ENCODE data around the gene BHLHA15.

BHLHA15 gene

DNA sequence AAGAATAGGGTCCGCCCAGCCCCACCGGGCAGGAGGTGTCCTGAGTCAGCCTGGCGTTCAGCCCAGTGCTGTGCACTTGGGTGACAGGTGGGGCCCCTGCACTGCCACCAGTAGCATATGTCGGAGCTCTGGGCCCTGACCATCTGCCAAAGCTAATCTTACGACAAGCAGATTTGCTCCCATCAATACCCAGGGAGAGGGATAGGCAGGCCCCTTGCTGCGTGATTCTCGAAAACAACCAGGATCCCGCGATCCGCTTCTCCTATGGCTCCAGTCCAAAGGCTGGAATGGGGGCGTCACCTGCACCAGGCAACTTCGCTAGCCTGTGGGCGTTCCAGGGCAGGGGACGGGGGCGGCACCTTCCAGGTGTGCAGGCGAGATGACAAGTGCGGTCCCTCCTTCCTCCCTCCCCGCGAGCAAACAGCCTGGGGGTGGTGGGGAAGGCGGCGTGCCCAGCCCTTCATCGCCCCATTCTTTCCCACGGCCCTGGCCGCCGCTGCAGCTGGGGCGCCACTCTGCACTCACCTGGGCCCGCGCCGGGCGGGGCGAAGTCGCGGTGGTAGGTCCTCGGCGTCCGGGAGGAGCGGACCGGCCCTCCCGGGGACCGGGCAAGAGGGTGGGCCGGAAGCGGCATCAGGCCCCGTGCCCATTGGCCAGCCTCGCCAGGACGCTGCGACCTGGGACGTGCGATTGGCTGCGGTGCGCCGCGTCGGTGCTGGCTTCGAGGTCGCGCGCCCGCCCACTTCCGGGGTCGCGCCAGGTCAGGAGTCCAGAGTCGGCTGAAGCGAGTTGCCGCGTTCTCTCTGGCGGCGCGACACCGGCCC, 40.6 kb downstream of the BHLHA15 start, which contains the start of gene TECPR1:
TSS of gene TECPR1 (minus strand) at position 632 of the 824 bp plus-strand sequence. CDS start 6,086 bp downstream, outside the sequence.
- CTCF ChIA-PET = no interaction called here

DNA sequence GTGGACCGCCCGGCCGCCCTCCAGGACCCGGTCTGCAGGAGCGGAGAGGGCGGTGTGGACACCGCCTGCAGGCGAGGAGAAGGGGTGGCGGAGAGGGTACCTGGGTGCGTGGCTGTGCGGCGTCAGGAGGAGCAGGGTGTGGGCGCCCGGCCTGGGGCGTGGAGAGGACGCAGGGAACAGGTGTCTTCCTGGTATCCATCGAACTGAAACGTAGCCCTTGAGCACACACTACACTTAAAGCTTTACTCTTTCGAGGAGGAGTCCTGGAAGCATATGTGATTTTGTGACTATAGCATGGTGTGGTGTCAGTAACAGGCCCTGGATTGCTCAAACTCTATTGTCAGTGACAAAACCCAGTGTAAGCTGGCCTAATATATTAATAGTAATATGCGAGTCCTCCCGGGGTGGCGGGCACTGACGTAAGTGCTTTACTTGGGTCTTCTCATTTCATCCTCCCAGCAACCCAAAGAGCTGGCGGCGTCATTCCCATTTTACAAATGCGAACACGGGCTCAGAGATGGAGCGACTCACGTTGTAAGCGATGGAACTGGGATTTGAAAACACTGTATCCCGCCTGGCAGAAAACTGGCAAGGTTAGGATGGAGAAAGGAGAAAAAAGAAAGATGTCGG, 41.3 kb downstream of the BHLHA15 start:
- TF ChIP-seq, protein P1, sequence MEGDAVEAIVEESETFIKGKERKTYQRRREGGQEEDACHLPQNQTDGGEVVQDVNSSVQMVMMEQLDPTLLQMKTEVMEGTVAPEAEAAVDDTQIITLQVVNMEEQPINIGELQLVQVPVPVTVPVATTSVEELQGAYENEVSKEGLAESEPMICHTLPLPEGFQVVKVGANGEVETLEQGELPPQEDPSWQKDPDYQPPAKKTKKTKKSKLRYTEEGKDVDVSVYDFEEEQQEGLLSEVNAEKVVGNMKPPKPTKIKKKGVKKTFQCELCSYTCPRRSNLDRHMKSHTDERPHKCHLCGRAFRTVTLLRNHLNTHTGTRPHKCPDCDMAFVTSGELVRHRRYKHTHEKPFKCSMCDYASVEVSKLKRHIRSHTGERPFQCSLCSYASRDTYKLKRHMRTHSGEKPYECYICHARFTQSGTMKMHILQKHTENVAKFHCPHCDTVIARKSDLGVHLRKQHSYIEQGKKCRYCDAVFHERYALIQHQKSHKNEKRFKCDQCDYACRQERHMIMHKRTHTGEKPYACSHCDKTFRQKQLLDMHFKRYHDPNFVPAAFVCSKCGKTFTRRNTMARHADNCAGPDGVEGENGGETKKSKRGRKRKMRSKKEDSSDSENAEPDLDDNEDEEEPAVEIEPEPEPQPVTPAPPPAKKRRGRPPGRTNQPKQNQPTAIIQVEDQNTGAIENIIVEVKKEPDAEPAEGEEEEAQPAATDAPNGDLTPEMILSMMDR (conservative IDR thresholded peaks at IDR 0.05; ENCODE audit: low read depth) = no peak
- H3K27ac ChIP-seq = peak overlapping the region; percentile 70
- ChIA-PET POLR2A (ENCODE audit: low non-redundant PET) (no interaction called here), CTCF (no interaction called here)
- no peak for DNase-seq (ENCODE audit: low spot score)

More for the DNA sequence above, 40.6 kb downstream of the BHLHA15 start, which contains the start of gene TECPR1:
- H3K27ac ChIP-seq = peak within 1 kb of the TSS; percentile 70
- TF ChIP-seq, protein P1 (conservative IDR thresholded peaks at IDR 0.05; ENCODE audit: low read depth) = no peak
- DNase-seq (ENCODE audit: low spot score) = peak; percentile 98
- POLR2A ChIA-PET (ENCODE audit: low non-redundant PET) = no interaction called here

DNA sequence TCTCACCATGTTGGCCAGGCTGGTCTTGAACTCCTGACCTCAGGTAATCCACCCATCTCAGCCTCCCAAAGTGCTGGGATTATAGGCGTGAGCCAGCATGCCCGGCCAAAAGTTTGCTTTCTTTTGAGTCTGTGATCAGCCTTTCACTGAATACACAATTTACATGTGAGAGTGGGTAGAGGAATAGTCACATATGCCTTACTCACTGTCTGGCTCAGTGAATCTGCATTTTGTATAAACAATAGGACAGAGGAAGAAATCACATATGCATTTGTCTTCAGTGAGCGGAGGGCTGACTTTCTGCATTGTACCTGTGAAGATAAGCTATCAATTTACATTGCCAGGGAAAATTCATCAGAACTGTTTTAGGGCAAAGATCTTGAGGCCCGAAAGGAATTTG, 43.3 kb downstream of the BHLHA15 start:
- no peak for DNase-seq (ENCODE audit: low spot score)
- TF ChIP-seq, protein P1 (conservative IDR thresholded peaks at IDR 0.05; ENCODE audit: low read depth) = no peak
- POLR2A ChIA-PET (ENCODE audit: low non-redundant PET) = no interaction called here
- H3K27ac ChIP-seq = no peak overlapping the region
- CTCF ChIA-PET = interaction anchor here (0.6 kb wide), 1 partner anchor 40 kb away, joined by 4 read pairs; no protein-coding TSS in a partner anchor

DNA sequence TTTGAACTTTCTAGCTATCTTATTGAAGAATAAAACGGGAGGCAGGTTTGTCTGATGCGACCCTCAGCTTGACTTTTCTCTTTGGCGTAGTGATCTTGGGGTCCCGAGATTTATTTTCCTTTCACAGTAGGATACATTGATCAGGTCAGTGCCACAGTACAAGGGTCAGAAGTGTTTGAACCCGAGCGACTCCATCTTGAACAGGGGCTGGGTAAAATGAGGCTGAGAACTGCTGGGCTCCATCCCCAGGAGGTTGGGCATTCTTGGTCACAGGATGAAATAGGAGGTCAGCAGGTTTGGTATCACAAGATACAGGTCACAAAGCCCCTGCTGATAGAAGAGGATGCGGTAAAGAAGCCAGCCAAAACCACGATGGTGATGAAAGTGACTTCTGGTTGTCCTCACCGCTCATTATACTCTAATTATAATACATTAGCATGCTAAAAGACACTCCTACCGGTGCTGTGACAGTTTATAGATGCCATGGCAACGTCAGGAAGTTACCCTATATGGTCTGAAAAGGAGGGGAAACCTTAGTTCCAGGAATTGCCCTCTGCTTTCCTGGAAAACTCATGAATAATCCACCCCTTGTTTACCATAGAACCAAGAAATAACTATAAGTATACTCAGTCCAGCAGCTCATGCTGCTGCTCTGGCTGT, 43.8 kb downstream of the BHLHA15 start:
- CTCF ChIA-PET = interaction anchor here (0.6 kb wide), 1 partner anchor 39 kb away, joined by 4 read pairs; no protein-coding TSS in a partner anchor
- no peak overlapping the region for H3K27ac ChIP-seq
- POLR2A ChIA-PET (ENCODE audit: low non-redundant PET) = no interaction called here
- DNase-seq (ENCODE audit: low spot score) = no peak
- TF ChIP-seq, protein P1 (conservative IDR thresholded peaks at IDR 0.05; ENCODE audit: low read depth) = no peak

DNA sequence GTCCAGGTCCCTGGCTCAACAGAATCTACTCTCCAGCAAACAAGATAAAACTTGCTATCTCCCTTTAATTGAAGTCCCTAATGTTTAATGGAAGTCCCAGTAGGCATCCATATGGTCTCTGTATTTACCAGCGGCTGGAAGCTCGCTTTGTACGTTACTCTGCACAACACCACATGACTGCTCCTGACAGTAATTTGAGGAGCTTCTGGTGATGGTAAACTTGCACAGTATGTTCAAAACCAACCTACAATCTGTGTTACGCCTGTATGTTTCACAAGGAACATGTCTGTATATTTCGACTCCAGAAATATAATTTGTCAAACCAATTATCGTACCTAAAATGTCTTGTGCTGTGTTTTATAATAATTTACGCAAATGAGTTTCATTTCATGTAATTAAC, 45.2 kb downstream of the BHLHA15 start:
- POLR2A ChIA-PET (ENCODE audit: low non-redundant PET) = interaction anchor here (0.9 kb wide), 1 partner anchor 17 kb away, joined by 4 read pairs; no protein-coding TSS in a partner anchor
- H3K27ac ChIP-seq = no peak overlapping the region
- TF ChIP-seq, protein P1 (conservative IDR thresholded peaks at IDR 0.05; ENCODE audit: low read depth) = no peak
- CTCF ChIA-PET = no interaction called here
- DNase-seq (ENCODE audit: low spot score) = no peak

DNA sequence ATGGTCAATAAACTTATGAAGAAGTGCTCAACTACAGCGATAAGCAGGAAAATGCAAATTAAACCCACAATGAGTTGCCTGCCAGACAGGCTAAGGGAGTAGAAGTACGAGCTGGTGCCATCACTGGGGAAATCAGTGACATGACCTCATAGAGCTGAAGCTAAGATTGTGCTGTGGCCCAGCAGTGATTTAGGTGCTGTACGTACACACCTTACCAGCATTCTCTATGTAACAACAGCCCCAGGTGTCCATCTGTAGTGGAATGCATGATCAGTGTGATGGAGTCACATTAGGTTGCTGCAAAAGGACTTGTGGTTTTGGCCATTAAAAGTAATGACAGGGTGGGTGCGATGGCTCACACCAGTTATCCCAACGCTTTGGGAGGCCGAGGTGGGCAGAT, 46.5 kb downstream of the BHLHA15 start:
- CTCF ChIA-PET = no interaction called here
- TF ChIP-seq, protein P1 (conservative IDR thresholded peaks at IDR 0.05; ENCODE audit: low read depth) = no peak
- no peak overlapping the region for H3K27ac ChIP-seq
- POLR2A ChIA-PET (ENCODE audit: low non-redundant PET) = no interaction called here
- no peak for DNase-seq (ENCODE audit: low spot score)
